ENCODE results near the gene CAPNS2. TPM values are rescaled to one million over a fixed set of nuclear protein-coding genes. Genes with fewer than 3 reads are reported as not detected.

The CAPNS2 gene
- total RNA-seq, 4 donors from 2014 or later: 0.58 to 3.1 (median 1.4) TPM

- no peaks in the 10 kb centered on the region for H3K9me3 ChIP-seq
- H3K27ac ChIP-seq: no peak overlapping the region
- no peaks in the 10 kb centered on the region for H3K36me3 ChIP-seq
- no peaks in the 10 kb centered on the region for H3K27me3 ChIP-seq
- TF ChIP-seq POLR2AphosphoS5 (IDR thresholded peaks at IDR 0.05) (no peak), POLR2A (IDR thresholded peaks at IDR 0.05) (no peak), EP300 (IDR thresholded peaks at IDR 0.05) (no peak)
- TF ChIP-seq, protein P1, sequence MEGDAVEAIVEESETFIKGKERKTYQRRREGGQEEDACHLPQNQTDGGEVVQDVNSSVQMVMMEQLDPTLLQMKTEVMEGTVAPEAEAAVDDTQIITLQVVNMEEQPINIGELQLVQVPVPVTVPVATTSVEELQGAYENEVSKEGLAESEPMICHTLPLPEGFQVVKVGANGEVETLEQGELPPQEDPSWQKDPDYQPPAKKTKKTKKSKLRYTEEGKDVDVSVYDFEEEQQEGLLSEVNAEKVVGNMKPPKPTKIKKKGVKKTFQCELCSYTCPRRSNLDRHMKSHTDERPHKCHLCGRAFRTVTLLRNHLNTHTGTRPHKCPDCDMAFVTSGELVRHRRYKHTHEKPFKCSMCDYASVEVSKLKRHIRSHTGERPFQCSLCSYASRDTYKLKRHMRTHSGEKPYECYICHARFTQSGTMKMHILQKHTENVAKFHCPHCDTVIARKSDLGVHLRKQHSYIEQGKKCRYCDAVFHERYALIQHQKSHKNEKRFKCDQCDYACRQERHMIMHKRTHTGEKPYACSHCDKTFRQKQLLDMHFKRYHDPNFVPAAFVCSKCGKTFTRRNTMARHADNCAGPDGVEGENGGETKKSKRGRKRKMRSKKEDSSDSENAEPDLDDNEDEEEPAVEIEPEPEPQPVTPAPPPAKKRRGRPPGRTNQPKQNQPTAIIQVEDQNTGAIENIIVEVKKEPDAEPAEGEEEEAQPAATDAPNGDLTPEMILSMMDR (IDR thresholded peaks at IDR 0.05): no peak
- no peak overlapping the region for H3K4me3 ChIP-seq
- H3K4me1 ChIP-seq: peaks cover 0 to 15% (median 0%) of the 10 kb centered on the region in 3 donors
- no peak for ATAC-seq
- WGBS, 2 donors (ENCODE audit: low coverage in 1 of 2): 80 to 93% methylated on average over 1 of the region's 1 CpG
Observed at GRCh38 chr16:55540221-55540620, 26.3 kb upstream of the CAPNS2 start.

DNA sequence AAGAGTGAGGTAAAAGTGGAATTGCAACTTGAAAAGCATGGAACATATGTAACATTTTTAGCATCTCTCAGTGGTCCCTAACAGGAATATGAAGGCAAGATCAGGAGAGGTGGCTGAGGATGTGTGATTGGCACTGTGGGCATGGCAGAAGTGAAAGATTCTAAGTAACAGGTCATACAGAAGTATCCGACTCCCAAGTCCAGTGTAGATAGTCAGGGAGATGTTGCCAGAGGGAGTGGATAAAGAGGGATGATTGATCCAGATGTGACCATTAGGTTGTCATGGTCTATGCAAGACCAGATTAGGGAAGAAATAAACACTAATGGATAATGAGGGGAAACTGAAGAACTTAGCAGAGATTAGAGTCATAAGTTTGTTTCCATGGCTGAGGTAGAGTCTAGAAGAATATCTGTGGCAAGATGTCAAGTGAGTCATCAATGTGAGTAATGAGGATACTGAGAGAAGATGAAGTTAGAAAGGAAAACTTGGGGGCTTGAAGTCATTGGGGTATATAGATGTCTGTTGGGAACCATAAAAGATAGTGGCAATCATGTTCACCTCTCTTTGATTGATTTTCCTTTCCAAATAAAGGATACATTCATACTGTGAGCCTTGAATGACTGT, 23.9 kb upstream of the CAPNS2 start:
- Histone ChIP-seq H3K27ac (no peak overlapping the region), H3K36me3 (no peaks in the 10 kb centered on the region), H3K9me3 (no peaks in the 10 kb centered on the region), H3K4me3 (no peak overlapping the region), H3K27me3 (no peaks in the 10 kb centered on the region), H3K4me1 (peaks cover 0 to 15% (median 0%) of the 10 kb centered on the region in 3 donors)
- 43 to 100% methylated on average over 1 of the region's 1 CpG for WGBS, 2 donors (ENCODE audit: low coverage in 1 of 2)
- TF ChIP-seq POLR2AphosphoS5 (IDR thresholded peaks at IDR 0.05): no peak
- TF ChIP-seq, protein P1 (IDR thresholded peaks at IDR 0.05): no peak
- TF ChIP-seq POLR2A (IDR thresholded peaks at IDR 0.05): no peak
- TF ChIP-seq EP300 (IDR thresholded peaks at IDR 0.05): no peak
- peak; percentile 55 for ATAC-seq

DNA sequence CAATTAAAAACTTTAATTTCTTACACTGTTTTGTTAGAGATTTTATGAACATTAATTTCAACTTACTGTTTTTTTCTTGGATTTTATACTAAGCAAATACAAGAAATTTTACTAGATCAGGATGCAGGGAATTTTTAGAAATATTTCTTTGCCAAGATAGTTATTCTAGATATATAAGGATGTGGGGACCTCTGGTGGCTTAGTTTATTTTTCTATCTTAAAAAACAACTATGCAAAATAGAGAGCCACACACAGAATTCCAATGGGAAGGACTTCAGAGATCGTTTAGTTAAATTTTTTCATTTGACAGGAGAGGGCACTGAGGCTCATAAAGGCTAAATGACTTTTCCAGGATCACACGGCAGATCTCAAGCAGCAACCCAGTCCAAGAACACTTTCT, 23.0 kb upstream of the CAPNS2 start:
- Histone ChIP-seq H3K36me3 (no peaks in the 10 kb centered on the region), H3K4me3 (no peak overlapping the region), H3K27me3 (no peaks in the 10 kb centered on the region), H3K27ac (no peak overlapping the region), H3K9me3 (no peaks in the 10 kb centered on the region), H3K4me1 (peaks cover 0 to 15% (median 0%) of the 10 kb centered on the region in 3 donors)
- TF ChIP-seq, protein P1 (IDR thresholded peaks at IDR 0.05): peak; percentile 6 to 50 (median 42)
- TF ChIP-seq POLR2AphosphoS5 (IDR thresholded peaks at IDR 0.05): no peak
- no peak for ATAC-seq
- 11 to 22% methylated on average over 2 of the region's 2 CpGs for WGBS, 2 donors (ENCODE audit: low coverage in 1 of 2)

GRCh38 chr16:55552621-55553020, 13.9 kb upstream of the CAPNS2 start:
- ATAC-seq: no peak
- Histone ChIP-seq H3K4me3 (no peak overlapping the region), H3K4me1 (peaks cover 0 to 4% (median 0%) of the 10 kb centered on the region in 3 donors), H3K27me3 (no peaks in the 10 kb centered on the region), H3K27ac (no peak overlapping the region), H3K9me3 (peaks cover 0 to 12% (median 0%) of the 10 kb centered on the region in 3 donors), H3K36me3 (no peaks in the 10 kb centered on the region)
- no peak for TF ChIP-seq POLR2AphosphoS5 (IDR thresholded peaks at IDR 0.05)
- no peak for TF ChIP-seq POLR2A (IDR thresholded peaks at IDR 0.05)
- TF ChIP-seq, protein P1 (IDR thresholded peaks at IDR 0.05): no peak
- TF ChIP-seq EP300 (IDR thresholded peaks at IDR 0.05): no peak

- no peaks in the 10 kb centered on the region for H3K36me3 ChIP-seq
- no peaks in the 10 kb centered on the region for H3K27me3 ChIP-seq
- no peak for TF ChIP-seq POLR2AphosphoS5 (IDR thresholded peaks at IDR 0.05)
- TF ChIP-seq, protein P1 (IDR thresholded peaks at IDR 0.05): no peak
- no peak for TF ChIP-seq EP300 (IDR thresholded peaks at IDR 0.05)
- no peak for TF ChIP-seq POLR2A (IDR thresholded peaks at IDR 0.05)
- 66 to 96% methylated on average over 2 of the region's 2 CpGs for WGBS, 2 donors (ENCODE audit: low coverage in 1 of 2)
- H3K27ac ChIP-seq: no peak overlapping the region
- peaks cover 0 to 12% (median 0%) of the 10 kb centered on the region in 3 donors for H3K9me3 ChIP-seq
- no peak for ATAC-seq
- H3K4me3 ChIP-seq: no peak overlapping the region
- H3K4me1 ChIP-seq: peaks cover 8 to 31% (median 9%) of the 10 kb centered on the region in 3 donors
Observed at GRCh38 chr16:55555436-55555835, 11.0 kb upstream of the CAPNS2 start.

Measured in gastroesophageal sphincter (tissue), 4 donors.